GM12878 (cell line): ENCODE results near the gene DBNL. TPM values are rescaled to one million over a fixed set of nuclear protein-coding genes. Genes with fewer than 3 reads are reported as not detected.

ENCODE experiments used
- ATAC-seq: fragments of 200-7000 bp; cut with Tn5 transposase; 3 replicates; pipeline ENCODE4 v1.9.1; 2020; ENCODE audit warnings: mild to moderate bottlenecking, moderate library complexity
- BruUV-seq: library from RNA; stranded (reverse); fragments of 400-500 nt; replicated peaks from 2 replicates; lab custom pipeline; 2021; lab: Mats Ljungman, UMichigan
- CTCF ChIA-PET: fragments of 300-600 bp; sonication (Branson Sonifier 250); formaldehyde crosslinking; extraction: SDS; loops from one replicate; lab custom pipeline; 2021; ENCODE audit warnings: inconsistent platforms; lab: Yijun Ruan, JAX
- POLR2A ChIA-PET: fragments of 350-600 bp; formaldehyde crosslinking; extraction: SDS; loops from one replicate; lab custom pipeline; 2021; ENCODE audit warnings: inconsistent platforms; lab: Charles Lee
- RAD21 ChIA-PET: fragments of 300-600 bp; sonication (Branson Sonifier 250); formaldehyde crosslinking; loops from one replicate; lab custom pipeline; 2023; ENCODE audit warnings: antibody characterized with exemption; ENCODE audit not compliant: unreplicated experiment; lab: Charles Lee
- SMC1A ChIA-PET: fragments of 300-600 bp; sonication (Branson Sonifier 250); formaldehyde crosslinking; loops from one replicate; lab custom pipeline; 2023; ENCODE audit not compliant: unreplicated experiment, uncharacterized antibody; lab: Charles Lee
- DNase-seq: peaks from one replicate; pipeline ENCODE4 v3.0.0-alpha.2; 2011; ENCODE audit warnings: low read depth, low spot score
- FAIRE-seq: peaks from 3 replicates; lab custom pipeline; 2011; peaks lifted over from hg19 to GRCh38; lab: Jason Lieb, UNC
- H2AFZ ChIP-seq: 2 replicates; pipeline ENCODE4 v1.6.0; 2011; ENCODE audit warnings: low read depth, low read length, control low read depth; ENCODE audit not compliant: control insufficient read depth
- H3K27ac ChIP-seq: 2 replicates; pipeline ENCODE4 v1.5.1; 2011; ENCODE audit warnings: control low read depth; ENCODE audit not compliant: control insufficient read depth, insufficient read depth
- H3K27me3 ChIP-seq, 2 experiments: replicated peaks in 1 of 2; 2 replicates each; pipeline versions ENCODE4 v1.6.0 to v1.6.1; 2011; ENCODE audit warnings: low read length in 1 of 2; ENCODE audit not compliant: control insufficient read depth in 2 of 2, insufficient read depth in 2 of 2
- H3K36me3 ChIP-seq, 2 experiments: 2 replicates each; pipeline ENCODE4 v1.5.1; 2011; ENCODE audit warnings: low read length in 1 of 2; ENCODE audit not compliant: control insufficient read depth in 2 of 2, insufficient read depth in 2 of 2
- H3K4me1 ChIP-seq: 2 replicates; pipeline ENCODE4 v1.6.1; 2011; ENCODE audit warnings: mild to moderate bottlenecking, low read length, moderate library complexity, mixed read lengths; ENCODE audit not compliant: control insufficient read depth, insufficient read depth
- H3K4me2 ChIP-seq: 2 replicates; pipeline ENCODE4 v1.6.0; 2011; ENCODE audit warnings: control low read depth; ENCODE audit not compliant: control insufficient read depth, insufficient read depth
- H3K4me3 ChIP-seq: fragments of 200-600 bp; sonication (generic); 2 replicates; pipeline ENCODE4 v1.5.1; 2016
- H3K79me2 ChIP-seq: 2 replicates; pipeline ENCODE4 v1.6.0; 2011; ENCODE audit warnings: low read length; ENCODE audit not compliant: control insufficient read depth, insufficient read depth
- H3K9ac ChIP-seq: 2 replicates; pipeline ENCODE4 v1.8.0; 2011; ENCODE audit warnings: low read length, control low read depth, mixed read lengths; ENCODE audit not compliant: control insufficient read depth, insufficient read depth
- H3K9me3 ChIP-seq: replicated peaks from 3 replicates; pipeline ENCODE4 v1.5.1; 2011; ENCODE audit warnings: mild to moderate bottlenecking, low read length; ENCODE audit not compliant: control insufficient read depth, insufficient read depth
- H4K20me1 ChIP-seq: 2 replicates; pipeline ENCODE4 v1.6.0; 2011; ENCODE audit not compliant: control insufficient read depth, insufficient read depth
- CREB1 ChIP-seq: IDR thresholded peaks from 2 replicates; pipeline ENCODE4 v1.6.1; 2012; ENCODE audit warnings: low read depth, mild to moderate bottlenecking, inconsistent platforms
- CREM ChIP-seq: IDR thresholded peaks from 2 replicates; pipeline ENCODE4 v1.6.1; 2014; ENCODE audit warnings: antibody characterized with exemption, low read depth
- EGR1 ChIP-seq, 2 experiments: IDR thresholded peaks; 1 replicate in 1 of 2; 2 replicates in 1 of 2; pipeline ENCODE4 v1.6.1; 2011 to 2012; ENCODE audit warnings: low read depth in 2 of 2, low read length in 2 of 2, borderline replicate concordance in 1 of 2, mild to moderate bottlenecking in 1 of 2, moderate library complexity in 1 of 2
- MEF2B ChIP-seq: fragments of 450-650 bp; IDR thresholded peaks from 2 replicates; pipeline ENCODE4 v1.6.1; 2018; ENCODE audit warnings: mild to moderate bottlenecking, moderate library complexity; ENCODE audit not compliant: partially characterized antibody, poor library complexity, severe bottlenecking
- RBBP5 ChIP-seq: fragments of 200-600 bp; sonication (generic); conservative IDR thresholded peaks from 2 replicates; pipeline ENCODE4 v1.6.1; 2016
- RCOR1 ChIP-seq: conservative IDR thresholded peaks from 2 replicates; pipeline ENCODE4 v1.6.1; 2012; ENCODE audit warnings: low read depth, low read length, improper control_type of control experiment
- RELA ChIP-seq: fragments of 450-650 bp; IDR thresholded peaks from 2 replicates; pipeline ENCODE4 v1.8.0; 2014; ENCODE audit warnings: borderline replicate concordance; ENCODE audit not compliant: partially characterized antibody
- RFX5 ChIP-seq: IDR thresholded peaks from 2 replicates; pipeline ENCODE4 v1.6.1; 2011; ENCODE audit warnings: low read depth, low read length, improper control_type of control experiment
- RUNX3 ChIP-seq: IDR thresholded peaks from 2 replicates; pipeline ENCODE4 v1.6.1; 2012; ENCODE audit warnings: low read length, inconsistent platforms
- ZNF274 ChIP-seq: IDR thresholded peaks from one replicate; pipeline ENCODE4 v1.8.0; 2011; ENCODE audit not compliant: insufficient read length, insufficient read depth
- WGBS: methylation state at CpG from one replicate; pipeline ENCODE4 v1.1.6; 2016; ENCODE audit warnings: low lambda C conversion rate; ENCODE audit not compliant: insufficient replicate concordance, insufficient coverage; ENCODE audit errors: missing lambda C conversion rate; 5-methylcytosine and 5-hydroxymethylcytosine counted together
- in situ Hi-C: fragments of 300-500 bp; cut with MboI; formaldehyde crosslinking; loops from 9 replicates; pipeline ENCODE4 v1.14.3; 2018; ENCODE audit warnings: mixed read lengths
- intact Hi-C: fragments of 100-400 bp; cut with micrococcal nuclease; formaldehyde crosslinking; loops from one replicate; pipeline ENCODE4 v1.14.2; 2022; ENCODE audit not compliant: unreplicated experiment
- polyA plus RNA-seq, 11 experiments: library from polyadenylated mRNA; depleted of rRNA in 4 of 11; unstranded in 6 of 11; stranded (reverse) in 5 of 11; fragments of >200 nt; fragmentation: Nextera tagmentation in 4 of 11; fragmentation: Illumina TruSeq in 1 of 11; extraction: Ambion mirVana in 4 of 11; extraction: Trizol in 1 of 11; gene quantifications; 1 replicate in 1 of 11; 2 replicates in 10 of 11; pipeline versions ENCODE4 v1.2.1 to v1.2.3, GENCODE V29; 2011 to 2016; ENCODE audit warnings: inconsistent platforms in 2 of 11, missing spikeins in 2 of 11, low read depth in 1 of 11
- total RNA-seq, 4 experiments: library from RNA; depleted of rRNA in 3 of 4; stranded (reverse); fragments of >200 nt in 3 of 4; fragmentation: Illumina TruSeq in 1 of 4; extraction: Trizol in 1 of 4; gene quantifications; 2 replicates each; pipeline versions ENCODE4 v1.2.1 to v1.2.3, GENCODE V29; 2013 to 2021

Gene DBNL
- total and polyA plus RNA-seq, 10 of the 15 experiments (the other 5 are each of a cell fraction or from before 2014, with no cell fraction given) = 4.1 to 179 (median 84.3) TPM

- CTCF ChIA-PET = no interaction called here
- no peaks in the 10 kb centered on the region for H3K79me2 ChIP-seq
- peaks cover 24% of the 10 kb centered on the region for H3K4me1 ChIP-seq
- DNase-seq (no peak), FAIRE-seq (no peak), ATAC-seq (no peak)
- H3K27ac ChIP-seq = peak overlapping the region; percentile 37
- intact Hi-C loops = no loop called here
- H3K9ac ChIP-seq = no peak overlapping the region
- H3K27me3 ChIP-seq = no peaks in the 10 kb centered on the region
- H4K20me1 ChIP-seq = peaks cover 3% of the 10 kb centered on the region; the same call in 1 of the 2 replicates
- H3K9me3 ChIP-seq = no peaks in the 10 kb centered on the region
- in situ Hi-C loops = no loop called here
- no peak overlapping the region for H2AFZ ChIP-seq
- no peak overlapping the region for H3K4me3 ChIP-seq
- 0 out of 2 replicates have a peak overlapping the region, but pooled peaks have one; percentile 26 for H3K4me2 ChIP-seq
- RAD21 ChIA-PET = no interaction called here
- POLR2A ChIA-PET = no interaction called here
- peaks cover 44 to 54% of the 10 kb centered on the region in 2 experiments for H3K36me3 ChIP-seq
- WGBS = 27% methylated on average over 7 of the region's 7 CpGs
- TF ChIP-seq RCOR1 (no peak), CREM (peak; percentile 27; the same call in 1 of the 2 replicates)
- no TSS peak for BruUV-seq
- SMC1A ChIA-PET = interaction anchor here (1.8 kb wide), 1 partner anchor 14 kb away, joined by 6 read pairs; the partner anchor contains the start of gene DBNL
Measured at GRCh38 chr7:44058759-44059218, 14.3 kb downstream of the DBNL start.

DNA sequence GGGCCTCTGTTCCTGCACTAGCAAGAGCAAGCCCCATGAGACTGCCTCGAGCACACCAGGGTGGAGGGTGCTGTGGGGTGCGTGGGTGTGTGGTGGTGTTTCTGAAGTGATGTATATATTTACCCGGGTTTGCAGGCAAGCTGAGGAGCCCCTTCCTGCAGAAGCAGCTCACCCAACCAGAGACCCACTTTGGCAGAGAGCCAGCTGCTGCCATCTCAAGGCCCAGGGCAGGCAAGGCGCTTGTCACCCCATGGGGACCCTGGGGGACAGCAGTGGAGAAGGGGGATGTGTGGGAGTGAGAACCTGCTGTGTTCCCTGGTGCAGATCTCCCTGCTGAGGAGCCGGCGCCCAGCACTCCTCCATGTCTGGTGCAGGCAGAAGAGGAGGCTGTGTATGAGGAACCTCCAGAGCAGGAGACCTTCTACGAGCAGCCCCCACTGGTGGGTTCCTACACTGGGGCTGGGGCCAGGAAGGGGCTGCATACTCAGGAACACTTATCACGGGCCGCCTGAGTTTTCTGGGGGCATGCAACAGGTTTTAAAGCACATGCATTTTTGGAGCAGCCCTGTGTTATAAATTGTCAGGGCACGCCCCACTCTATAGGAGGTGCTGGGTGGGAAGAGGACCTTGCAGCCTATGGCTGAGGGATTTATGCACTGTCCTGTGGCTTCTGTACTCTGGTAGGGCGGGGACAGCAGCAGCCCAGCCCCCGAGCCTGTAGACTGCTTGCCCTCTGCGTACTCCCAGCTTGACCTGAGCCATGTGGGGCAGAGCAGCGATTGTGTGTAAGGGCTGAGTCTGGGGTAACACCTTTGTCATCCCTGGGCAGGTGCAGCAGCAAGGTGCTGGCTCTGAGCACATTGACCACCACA is 15.0 kb downstream of the DBNL start:
- POLR2A ChIA-PET = no interaction called here
- Histone ChIP-seq H3K9me3 (no peaks in the 10 kb centered on the region), H3K36me3 (peaks cover 44 to 50% of the 10 kb centered on the region in 2 experiments), H3K79me2 (no peaks in the 10 kb centered on the region), H3K9ac (no peak overlapping the region), H4K20me1 (peaks cover 3% of the 10 kb centered on the region; the same call in 1 of the 2 replicates), H3K4me2 (no peak overlapping the region), H2AFZ (no peak overlapping the region), H3K27me3 (no peaks in the 10 kb centered on the region), H3K4me1 (peaks cover 24% of the 10 kb centered on the region), H3K4me3 (no peak overlapping the region), H3K27ac (peak overlapping the region; percentile 37)
- ATAC-seq (peak; percentile 71), DNase-seq (no peak), FAIRE-seq (no peak)
- 33% methylated on average over 14 of the region's 14 CpGs for WGBS
- SMC1A ChIA-PET = interaction anchor here (1.8 kb wide), 1 partner anchor 15 kb away, joined by 6 read pairs; the partner anchor contains the start of gene DBNL
- no TSS peak for BruUV-seq
- intact Hi-C loops (no loop called here), in situ Hi-C loops (no loop called here)
- CTCF ChIA-PET = no interaction called here
- RAD21 ChIA-PET = no interaction called here
- TF ChIP-seq RELA (no peak), ZNF274 (no peak), EGR1 (IDR thresholded peaks at IDR 0.05; ENCODE audit: borderline replicate concordance in 1 of 2, low read depth in 2 of 2, low read length in 2 of 2) (peak in 1 of 2 experiments; percentile 88; a peak in 2 of 3 replicates), MEF2B (peak; percentile 59), RFX5 (no peak), CREB1 (0 out of 2 replicates have a peak, but pooled peaks have one; percentile 53), RBBP5 (no peak), RUNX3 (peak; percentile 58)
